GM21786 (cell line): Measurements from ENCODE around the gene HPCAL1.

Source experiments
- ATAC-seq: cut with Tn5 transposase; IDR thresholded peaks from one replicate; pipeline ENCODE4 v1.9.1; 2021; ENCODE audit not compliant: unreplicated experiment

HPCAL1 gene

DNA sequence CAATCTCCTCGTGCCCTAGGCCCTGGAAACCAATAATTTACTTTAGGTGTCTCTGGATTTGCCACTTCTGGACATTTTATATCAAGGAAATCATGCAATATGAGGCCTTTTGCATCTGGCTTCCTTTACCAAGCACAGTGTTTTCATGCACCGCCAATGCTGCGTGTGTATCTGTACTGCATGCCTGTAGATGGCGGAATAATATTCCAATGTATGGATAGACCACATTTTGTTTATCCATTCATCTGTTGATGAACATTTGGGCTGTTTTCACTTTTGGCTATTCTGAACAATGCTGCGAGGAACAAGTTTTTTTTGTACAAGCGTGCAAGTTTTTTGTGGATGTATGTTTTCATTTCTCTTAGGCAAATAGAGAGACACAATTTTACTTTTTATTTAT lies 18.9 kb downstream of the HPCAL1 start:
- ATAC-seq, result no peak

DNA sequence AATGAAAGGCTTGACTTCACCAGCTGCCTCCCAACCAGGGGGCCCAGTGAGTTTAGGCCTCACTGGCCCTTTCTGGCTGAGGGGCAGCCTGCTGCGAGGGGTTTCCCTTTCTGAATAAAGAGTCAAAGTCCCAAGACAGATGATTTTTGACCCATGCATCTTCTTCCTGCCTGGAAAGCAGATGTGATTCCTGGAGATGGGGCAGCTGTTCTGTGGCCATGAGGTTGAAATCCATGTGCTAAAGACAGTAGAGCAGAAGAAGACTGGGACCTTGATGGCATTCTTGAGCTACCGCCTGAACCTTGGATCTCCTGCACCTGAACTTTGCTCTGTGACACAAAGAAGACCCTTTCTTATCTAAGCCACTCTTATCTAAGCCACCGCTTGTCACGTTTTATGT lies 19.8 kb downstream of the HPCAL1 start:
- ATAC-seq, result no peak

DNA sequence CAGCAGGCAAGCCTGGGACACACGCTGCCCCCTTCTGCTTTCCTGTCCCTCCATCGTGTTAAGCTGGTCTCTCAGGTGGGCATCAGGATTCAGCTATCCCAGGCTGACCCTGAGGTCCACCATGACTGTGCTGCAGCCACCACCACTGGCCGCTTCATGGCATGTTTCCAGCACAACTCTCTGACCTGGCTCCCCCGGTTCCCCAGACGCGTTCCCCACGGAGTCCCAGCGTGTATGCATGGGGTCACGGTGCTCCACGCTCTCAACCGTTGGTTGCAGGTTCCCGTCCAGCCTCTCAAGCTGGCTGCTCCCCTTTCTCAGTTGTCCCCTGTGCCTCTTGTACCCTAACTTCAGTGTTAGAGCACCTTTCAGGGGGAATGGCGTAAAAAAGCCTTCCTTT lies 20.3 kb downstream of the HPCAL1 start:
- no peak for ATAC-seq

DNA sequence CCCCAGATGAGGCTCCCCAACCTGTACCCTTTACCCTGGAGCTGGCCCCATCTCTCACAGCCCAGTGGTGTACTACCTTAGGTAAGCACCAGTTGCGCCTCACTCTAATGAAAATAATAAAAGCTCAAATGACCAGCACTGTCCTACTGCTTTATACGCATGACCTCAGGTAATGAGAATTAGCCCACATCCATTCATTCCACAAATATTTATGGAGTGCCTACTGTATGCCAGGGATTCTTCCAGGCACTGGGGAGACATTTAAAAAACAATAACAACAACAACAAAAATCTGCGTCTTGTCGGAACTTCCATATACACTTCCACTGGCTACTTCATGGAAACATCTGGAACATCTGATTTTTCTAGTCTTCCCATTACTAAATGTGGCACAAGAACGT lies 20.8 kb downstream of the HPCAL1 start:
- ATAC-seq, result no peak

DNA sequence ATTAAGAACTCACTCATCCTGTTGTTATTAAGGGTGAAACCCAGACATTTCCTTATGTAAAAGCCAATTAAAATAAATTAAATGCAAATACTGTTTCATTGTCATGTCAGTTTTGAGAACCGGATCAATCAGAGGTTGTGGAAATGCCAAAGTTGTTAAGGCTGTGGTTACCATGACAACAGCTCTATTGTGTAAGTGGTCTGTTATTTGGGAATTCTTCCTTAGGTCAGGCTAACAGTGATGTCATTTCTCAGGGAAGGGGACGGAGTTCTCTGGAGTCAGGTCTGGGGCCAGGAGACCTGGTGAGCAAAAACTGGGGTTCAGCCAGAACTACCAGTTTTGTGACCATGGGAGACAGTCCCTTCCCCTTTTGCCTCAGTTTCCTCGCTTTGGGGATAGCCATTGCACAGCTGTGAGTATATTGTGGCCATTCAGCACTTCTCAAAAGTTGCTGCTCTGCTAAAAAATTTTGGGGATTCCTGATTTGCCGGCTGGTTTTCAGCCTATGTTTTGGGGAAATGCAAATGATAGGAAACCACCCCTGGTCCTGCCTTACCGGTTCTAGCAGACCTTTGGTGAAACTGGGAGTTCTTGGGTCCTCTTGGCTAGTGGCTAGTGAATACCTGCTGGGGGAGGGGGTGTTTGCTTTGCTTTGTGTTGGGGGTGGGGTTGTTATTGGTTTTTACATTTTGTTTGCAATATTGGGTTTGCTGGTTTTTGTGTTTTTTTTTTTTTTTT lies 21.6 kb downstream of the HPCAL1 start:
- no peak for ATAC-seq

DNA sequence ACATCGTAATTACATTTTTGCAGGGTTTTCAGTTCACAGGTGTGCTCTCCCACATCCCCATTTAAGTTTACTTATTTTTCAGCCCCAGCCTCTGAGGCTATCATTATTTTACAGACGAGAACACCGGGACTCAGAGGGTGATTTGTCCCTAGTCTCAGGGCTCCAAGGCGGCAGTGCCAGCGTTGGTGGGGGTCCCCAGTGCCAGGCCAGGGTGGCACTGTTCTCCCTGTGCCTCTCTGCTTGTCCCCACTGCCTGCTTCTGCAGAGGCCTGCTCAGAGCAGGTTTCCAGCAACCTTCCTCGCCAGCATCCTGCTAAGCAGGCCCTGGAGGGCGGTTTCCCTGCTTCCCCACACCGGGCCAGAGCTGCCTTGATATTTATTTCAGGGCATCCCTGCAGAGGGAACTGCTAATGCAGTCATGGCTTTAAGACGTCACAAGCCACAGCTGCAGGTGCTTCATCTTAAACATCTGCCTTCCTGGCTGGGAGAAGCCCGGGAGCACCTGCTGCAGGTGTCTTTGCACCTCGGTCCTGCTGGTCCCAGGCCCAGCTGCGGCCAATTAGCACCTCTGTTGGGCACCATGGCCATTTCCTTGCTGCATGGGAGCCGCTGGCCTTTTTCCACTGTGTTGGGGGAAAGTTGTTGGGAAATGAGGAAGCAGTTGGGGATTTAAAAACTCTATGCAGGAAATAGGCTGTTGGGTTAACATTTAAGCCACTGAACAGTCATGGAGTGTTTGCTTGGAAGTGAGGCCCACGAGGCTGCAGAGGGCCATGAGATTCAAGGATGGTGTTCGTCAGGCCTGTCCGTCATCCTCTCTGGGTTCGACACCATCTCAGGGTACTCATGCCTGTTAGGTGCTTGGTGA lies 22.8 kb downstream of the HPCAL1 start:
- no peak for ATAC-seq

DNA sequence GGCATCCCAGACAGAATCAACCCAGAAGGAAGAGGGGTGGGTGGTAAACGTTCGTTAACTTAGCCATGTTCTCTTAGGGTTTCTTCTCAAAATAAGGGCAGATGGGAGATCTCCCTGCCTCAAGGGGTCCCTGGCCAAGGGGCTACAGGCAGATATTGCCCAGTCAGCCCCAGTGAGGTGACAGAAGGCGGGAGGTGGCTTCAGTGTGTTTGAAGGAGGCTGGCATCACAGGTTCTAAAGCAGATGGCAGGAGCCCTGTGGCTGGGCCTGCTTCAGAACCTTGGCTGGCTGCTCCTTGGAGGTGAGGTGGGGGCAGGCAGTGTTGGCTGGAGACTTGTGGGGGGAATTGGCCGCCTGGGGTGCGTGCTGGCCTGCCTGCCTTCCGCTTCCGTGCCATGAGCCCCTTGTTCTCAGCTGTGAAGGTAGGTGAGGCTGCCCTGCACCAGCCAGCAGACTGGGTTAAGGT lies 23.5 kb downstream of the HPCAL1 start:
- no peak for ATAC-seq

DNA sequence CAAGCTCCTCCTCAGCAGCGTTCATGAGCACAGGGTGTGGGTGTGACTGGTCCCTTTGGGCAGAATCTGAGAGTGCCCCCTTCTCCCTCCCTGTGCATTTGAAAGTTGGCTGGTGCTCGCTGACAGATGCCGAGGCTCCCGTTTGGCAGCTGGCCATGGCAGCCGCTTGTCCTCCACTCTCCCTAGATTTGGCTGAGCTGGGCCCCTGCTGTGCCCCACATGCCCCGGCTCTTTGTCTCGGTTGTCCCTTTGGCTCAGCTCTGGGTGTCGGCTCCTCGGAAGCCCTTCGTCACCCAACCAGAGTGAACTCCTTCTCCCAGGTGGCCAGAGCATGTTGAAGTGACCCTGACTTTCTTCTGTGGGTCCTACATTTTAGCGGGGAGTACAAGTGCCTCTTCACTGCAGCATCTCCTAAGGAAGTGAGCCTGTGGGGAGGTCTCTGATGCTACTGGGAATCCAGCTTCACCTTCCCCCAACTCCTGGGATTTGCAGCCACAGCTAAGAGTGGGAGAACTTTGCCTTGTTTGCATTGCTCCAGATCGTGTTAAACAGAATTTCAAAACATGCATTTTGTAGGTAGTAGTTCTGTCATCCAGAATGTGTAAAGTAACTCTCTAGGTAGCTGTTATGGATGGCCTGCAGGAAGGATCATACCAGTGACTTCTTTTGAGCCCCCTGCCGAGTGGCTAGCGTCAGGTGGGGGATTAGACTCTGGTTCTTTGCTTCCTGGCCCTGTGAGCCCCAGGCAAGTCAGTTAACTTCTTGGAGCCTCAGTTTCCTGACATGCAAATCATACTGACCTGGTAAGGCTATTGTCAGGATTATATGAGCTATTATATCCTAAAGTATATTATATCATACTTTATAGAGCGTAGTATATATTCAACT lies 24.2 kb downstream of the HPCAL1 start:
- no peak for ATAC-seq

DNA sequence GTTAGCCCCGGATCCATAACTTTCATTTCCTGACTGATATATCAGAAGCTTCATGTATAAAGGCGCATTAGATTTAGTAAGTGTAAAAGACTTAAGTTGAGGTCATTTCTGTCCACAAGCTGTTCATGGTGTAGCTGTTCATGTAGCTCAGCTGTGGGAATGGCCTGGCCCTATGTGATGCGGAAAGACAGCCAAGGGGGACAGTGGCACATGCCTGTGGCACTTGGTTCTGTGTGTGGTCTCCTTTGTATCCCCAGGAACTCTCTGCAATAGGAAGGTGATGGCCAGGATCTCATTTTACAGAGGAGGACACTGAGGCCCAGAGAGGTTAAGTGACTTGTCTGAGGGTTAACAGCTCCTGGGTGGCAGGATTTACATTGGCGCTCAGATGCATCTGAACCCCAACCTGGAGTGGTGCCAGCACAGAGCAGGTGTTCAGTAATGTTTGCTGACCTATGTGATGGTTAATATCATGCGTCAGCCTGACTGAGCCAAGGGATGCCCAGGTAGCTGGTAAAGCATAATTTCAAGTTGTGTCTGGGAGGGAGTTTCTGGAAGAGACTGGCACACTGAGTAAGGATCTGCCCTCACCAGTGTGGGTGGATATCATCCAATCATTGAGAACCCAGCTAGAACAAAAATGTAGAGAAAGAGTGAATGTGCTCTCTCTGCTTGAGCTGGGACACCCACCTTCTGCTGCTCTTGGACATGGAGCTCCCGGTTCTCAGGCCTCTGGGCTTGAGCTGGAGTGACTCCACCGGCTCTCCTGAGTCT lies 25.4 kb downstream of the HPCAL1 start:
- no peak for ATAC-seq

DNA sequence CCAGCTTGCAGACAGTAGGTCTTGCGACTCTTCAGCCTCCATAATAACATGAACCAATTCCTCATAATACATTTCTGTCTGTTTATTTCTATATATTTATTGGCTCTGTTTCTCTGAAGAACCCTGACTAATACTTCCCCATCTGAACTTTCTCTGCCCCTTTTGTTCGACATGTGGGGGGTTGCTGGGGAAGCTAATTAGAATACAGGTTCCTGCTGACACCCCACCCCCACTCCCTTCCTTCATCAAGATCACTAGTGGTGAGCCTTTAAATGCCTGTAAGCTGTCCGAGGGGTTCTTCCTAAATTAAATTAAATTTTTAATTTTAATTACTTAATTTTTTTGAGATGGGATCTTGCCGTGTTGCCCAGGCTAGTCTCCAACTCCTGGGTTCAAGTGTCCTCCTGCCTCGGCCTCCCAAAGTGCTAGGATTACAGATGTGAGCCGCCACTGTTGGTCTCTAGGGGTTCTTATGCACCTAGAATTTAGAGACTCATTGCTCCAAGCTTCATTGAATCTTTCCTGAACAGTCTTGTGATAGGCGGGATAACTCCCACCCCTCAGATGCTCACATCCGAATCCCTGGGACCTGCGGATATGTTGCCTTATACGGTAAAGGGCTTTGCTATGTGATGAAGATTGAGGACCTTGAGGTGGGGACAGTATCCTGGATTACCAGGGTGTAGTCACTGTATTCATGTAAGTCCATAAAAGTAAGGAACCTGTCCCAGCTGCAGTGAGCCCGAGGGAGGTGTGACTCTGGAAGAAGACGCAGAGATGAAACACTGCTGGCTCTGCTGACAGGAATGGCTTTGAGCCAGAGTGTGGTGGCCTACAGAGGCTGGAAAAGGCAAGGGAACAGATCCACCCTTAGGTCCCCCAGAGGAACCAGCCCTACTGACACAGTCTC lies 26.2 kb downstream of the HPCAL1 start:
- ATAC-seq, result no peak

DNA sequence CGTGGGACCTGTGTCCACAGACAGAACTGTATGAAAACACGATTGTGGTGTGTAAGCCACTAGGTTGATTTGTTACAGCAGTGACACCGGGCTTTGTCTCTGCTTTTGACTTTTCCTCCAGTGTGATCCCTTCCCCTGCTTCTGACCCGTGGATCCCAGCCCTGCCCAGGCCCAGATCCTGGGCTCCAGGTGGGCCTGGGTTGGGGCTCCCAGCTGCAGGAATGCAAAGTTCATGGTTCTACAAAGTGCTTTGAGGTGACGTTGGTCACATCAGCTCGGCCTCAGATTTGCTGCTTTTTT lies 26.8 kb downstream of the HPCAL1 start:
- ATAC-seq, result no peak

DNA sequence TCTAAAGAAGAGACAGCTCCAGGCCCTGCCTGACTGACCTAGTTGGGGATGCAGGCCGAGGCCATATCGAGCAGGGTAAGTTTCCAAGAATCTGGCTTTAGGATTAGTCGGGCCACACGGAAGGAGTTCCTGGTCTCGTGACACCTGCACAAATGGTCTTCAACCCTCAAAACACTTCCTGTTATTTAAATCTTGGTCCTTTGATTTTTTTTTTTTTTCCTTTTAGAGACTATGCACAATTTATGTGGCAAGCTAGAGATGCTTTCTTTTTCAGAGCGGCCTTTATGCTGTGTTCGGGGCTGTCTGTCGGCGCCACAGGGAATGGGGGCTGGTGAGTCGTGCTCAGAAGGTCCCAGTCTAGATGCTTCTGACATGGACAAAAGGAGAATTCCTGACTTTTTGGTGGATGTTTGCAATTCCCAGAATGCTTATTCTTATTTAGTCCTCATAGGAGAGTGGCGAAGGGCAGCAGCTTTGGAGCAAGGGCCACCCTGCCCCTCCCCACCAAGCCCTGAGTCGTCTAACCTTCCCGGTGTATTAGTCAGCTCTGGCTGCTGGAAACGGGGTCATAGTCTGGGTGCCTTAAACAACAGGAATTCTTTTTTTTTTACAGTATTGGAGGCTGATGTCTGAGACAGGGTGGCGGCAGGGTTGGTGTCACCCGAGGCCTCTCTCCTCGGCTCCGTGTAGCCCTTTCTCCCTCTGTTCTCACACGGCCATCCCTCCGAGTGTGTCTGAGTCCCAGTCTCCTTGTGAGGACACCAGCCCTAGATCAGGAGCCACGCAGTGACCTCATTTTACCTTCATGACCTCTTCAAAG lies 27.4 kb downstream of the HPCAL1 start:
- no peak for ATAC-seq

DNA sequence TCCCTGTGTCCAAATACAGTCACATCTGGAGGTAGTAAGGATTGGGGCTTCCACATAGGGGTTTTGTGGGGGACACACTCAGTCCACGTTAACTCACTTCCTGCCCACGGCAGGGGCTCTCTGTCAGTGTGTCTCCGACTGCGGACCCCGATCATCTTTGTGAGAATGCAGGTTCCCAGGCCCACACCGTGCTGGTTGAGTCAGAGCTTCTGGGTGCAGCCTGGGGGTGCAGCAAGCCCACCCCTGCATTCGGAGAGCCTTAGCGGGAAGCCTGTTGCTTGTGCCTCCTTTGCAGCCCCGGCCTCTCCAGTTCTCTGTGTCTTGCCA lies 28.0 kb downstream of the HPCAL1 start:
- ATAC-seq, result no peak

DNA sequence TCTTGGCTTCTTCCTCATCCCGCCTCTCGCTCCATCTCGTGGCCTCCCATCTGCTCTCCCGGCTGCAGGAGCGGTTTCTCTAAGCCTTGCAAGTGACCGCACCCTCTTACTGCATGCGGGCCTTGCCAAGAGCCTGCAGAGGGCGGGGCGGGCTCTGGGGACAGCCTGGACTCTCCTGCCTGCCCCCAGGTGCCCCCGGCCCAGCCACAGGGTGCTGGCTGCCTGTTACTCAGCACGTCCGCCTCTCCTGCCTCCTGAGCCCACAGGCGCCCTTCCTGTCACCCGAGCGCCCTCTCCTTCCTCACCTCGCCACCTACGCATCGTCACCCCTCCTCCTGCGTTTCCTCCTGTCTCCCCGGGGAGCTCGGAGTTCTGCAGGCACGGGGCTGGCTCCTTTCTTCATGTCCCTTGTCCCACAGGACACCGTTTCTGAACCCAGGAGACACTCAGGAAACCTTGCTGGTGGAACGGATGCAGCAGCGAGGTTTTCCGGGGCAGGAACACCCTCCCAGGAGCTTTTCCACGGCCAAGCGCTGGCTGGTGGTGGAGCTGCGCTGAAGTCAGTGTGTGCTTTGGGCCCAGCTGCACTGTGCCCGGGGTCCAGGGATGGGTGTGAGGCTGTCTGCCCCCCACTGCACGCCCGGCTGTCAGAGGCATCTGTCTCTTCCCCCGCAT lies 28.5 kb downstream of the HPCAL1 start:
- peak; percentile 60 for ATAC-seq

DNA sequence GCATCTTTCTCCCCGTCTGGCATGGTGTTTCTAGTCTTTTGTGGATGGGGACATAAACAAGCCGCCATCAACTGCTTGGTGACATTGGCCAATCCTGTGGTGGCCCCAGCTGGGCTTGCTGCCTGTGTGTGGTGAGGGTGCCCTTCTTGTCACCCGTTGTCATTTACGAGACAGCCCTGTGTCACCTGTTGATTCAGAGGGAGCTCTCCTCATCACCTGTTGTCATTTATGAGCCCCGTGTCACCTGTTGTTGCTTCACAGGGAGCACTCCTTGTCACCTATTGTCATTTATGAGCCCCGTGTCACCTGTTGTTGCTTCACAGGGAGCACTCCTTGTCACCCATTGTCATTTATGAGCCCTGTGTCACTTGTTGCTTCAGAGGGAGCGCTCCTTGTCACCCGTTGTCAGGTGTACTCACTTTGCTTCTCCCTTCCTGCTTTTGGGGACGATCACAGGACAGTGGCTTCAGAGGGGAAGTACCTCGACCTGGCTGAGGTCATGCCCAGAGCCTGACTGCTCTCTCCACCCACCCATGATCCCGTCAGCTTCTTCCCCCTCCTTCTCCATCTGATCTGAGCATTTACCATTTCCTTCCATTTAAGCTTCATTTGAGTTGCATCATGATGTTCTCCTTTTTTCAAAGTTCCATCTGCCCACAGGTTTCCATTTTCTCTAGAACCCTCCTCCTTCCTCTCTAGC lies 29.1 kb downstream of the HPCAL1 start:
- peak; percentile 67 for ATAC-seq

DNA sequence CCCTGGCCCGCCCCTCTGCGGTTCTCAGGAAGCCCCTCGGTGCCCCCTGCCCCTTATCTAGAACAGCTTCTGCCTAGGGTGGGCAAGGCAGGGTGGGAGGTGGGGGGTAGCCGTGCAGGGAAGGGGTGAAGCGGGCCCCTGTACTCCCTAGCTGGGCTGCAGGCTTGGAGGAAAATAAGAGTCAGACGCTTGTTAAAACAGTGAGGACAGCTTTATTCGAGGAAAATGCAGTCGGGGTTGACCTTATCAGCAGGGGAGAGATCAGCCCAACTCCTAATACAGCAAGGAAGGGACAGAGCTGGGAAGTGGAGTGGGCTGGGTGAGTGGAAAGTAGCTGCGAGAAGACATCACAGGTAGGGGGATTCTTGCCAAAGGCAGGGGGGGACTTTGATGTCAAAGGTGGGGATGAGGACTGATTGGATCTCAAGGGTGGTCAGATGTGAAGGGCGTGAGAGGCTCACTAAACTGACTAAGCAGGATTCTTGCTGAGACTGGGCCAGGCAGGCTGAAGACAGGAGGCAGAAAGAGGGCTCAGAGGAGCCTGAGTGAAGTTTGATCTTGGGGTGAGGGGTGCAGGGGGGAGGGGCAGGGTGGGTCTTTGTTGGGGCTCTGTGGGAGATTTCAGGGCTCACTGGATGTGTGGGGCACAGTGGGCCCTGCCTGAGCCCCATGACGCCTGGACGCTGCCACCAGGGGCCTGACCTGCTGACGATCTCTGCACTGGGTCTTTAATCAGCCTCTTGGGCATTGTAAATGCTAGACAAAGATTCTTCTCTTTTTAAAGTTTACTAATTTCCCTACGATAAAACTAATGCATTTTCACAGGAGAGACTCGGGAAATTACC lies 29.9 kb downstream of the HPCAL1 start:
- ATAC-seq, result no peak

DNA sequence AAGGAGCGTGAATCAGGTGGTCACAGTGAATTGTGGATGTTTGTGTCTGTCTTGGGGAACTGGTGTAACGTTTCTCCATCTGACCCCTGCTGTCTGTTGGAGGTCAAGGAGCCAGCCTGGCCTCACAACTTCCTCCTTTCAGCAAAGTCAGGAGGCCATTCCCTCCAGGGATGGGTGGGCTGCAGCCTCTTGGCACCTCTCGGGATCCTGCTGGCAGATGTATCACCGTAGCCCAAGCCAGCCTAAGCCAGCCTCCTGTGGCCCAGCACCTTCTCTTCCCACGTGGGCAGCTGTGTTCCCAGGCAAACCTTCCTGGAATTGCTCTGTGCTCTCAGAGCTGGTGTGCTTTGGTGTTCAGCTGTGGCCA lies 30.5 kb downstream of the HPCAL1 start:
- no peak for ATAC-seq
